Uterus (tissue), 2 donors: ENCODE data around the gene EFCAB14.

Source experiments
- POLR2A ChIP-seq, 2 donors: fragments of 450-650 bp; IDR thresholded peaks; one replicate each; pipeline ENCODE4 v1.6.1; 2016; ENCODE audit warnings: antibody characterized with exemption in 2 of 2, mild to moderate bottlenecking in 1 of 2, moderate library complexity in 1 of 2
- TF ChIP-seq, protein P1 (sequence below), 4 experiments: fragments of 200-600 bp in 2 of 4; fragments of 450-650 bp in 2 of 4; sonication (generic) in 2 of 4; IDR thresholded peaks; one replicate each; pipeline ENCODE4 v1.5.1; 2016 to 2019; ENCODE audit warnings: antibody characterized with exemption in 4 of 4, mild to moderate bottlenecking in 2 of 4, moderate library complexity in 1 of 4

GRCh38 chr1:46735708-46736324, 16.9 kb upstream of the EFCAB14 start:
- TF ChIP-seq, protein P1, sequence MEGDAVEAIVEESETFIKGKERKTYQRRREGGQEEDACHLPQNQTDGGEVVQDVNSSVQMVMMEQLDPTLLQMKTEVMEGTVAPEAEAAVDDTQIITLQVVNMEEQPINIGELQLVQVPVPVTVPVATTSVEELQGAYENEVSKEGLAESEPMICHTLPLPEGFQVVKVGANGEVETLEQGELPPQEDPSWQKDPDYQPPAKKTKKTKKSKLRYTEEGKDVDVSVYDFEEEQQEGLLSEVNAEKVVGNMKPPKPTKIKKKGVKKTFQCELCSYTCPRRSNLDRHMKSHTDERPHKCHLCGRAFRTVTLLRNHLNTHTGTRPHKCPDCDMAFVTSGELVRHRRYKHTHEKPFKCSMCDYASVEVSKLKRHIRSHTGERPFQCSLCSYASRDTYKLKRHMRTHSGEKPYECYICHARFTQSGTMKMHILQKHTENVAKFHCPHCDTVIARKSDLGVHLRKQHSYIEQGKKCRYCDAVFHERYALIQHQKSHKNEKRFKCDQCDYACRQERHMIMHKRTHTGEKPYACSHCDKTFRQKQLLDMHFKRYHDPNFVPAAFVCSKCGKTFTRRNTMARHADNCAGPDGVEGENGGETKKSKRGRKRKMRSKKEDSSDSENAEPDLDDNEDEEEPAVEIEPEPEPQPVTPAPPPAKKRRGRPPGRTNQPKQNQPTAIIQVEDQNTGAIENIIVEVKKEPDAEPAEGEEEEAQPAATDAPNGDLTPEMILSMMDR (IDR thresholded peaks at IDR 0.05), result peak in 1 of 4 experiments; percentile 4
- TF ChIP-seq POLR2A (IDR thresholded peaks at IDR 0.05), result no peak
